ENCODE measurements around the gene ALPG.
"Not testable (repeated sequence)": the region's sequence is repeated elsewhere in the genome, so short reads cannot be mapped to it uniquely, and the experiment has no call there.

The ALPG gene

DNA sequence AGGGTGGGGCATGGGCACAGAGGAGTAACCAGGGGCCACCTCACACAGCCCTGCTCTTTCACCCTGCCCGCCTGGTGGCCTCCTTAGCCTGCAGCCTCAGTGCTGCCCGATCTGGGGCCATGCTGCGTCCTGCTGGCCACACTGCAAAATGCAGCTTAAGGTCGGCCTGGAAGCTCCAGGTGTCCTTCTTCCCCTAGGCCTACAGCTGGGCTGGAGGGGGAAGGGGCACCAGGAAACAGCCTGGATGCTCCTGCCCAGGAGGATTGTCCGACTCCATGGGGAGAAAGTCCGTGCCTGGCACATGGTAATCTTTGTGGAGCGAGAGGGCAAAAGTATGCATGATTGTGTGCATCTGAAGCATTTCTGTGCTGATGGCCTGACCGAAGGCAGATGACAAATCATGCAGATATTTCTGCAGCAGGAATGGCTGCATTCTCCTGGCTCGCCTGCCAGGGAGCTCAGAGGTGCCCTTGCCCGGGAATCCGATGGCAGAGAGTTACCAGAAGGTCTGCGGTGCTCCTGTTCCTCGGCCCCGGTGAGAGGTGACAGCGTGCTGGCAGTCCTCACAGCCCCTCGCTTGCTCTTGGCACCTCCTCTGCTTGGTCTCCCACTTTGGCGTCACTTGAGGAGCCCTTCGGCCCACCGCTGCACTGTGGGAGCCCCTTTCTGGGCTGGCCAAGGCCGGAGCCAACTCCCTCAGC is 40.9 kb upstream of the ALPG start:
- H3K4me3 ChIP-seq (ENCODE audit: low read length) = no peak overlapping the region
- DNase-seq (ENCODE audit: low read depth) = peak; percentile 43
- TF ChIP-seq, protein P1, sequence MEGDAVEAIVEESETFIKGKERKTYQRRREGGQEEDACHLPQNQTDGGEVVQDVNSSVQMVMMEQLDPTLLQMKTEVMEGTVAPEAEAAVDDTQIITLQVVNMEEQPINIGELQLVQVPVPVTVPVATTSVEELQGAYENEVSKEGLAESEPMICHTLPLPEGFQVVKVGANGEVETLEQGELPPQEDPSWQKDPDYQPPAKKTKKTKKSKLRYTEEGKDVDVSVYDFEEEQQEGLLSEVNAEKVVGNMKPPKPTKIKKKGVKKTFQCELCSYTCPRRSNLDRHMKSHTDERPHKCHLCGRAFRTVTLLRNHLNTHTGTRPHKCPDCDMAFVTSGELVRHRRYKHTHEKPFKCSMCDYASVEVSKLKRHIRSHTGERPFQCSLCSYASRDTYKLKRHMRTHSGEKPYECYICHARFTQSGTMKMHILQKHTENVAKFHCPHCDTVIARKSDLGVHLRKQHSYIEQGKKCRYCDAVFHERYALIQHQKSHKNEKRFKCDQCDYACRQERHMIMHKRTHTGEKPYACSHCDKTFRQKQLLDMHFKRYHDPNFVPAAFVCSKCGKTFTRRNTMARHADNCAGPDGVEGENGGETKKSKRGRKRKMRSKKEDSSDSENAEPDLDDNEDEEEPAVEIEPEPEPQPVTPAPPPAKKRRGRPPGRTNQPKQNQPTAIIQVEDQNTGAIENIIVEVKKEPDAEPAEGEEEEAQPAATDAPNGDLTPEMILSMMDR (IDR thresholded peaks at IDR 0.05; ENCODE audit: insufficient read depth, low read depth, low read length, missing control alignments) = peak; percentile 42

DNA sequence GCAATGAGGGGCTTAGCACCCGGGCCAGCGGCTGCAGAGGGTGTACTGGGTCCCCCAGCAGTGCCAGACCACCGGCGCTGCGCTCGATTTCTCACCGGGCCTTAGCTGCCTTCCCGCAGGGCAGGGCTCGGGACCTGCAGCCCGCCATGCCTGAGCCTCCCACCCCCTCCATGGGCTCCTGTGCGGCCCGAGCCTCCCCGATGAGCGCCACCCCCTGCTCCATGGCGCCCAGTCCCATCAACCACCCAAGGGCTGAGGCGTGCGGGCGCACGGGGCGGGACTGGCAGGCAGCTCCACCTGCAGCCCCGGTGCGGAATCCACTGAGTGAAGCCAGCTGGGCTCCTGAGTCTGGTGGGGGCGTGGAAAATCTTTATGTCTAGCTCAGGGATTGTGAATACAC is 40.2 kb upstream of the ALPG start:
- H3K4me3 ChIP-seq (ENCODE audit: low read length); DNase-seq (ENCODE audit: low read depth): not testable (repeated sequence)

DNA sequence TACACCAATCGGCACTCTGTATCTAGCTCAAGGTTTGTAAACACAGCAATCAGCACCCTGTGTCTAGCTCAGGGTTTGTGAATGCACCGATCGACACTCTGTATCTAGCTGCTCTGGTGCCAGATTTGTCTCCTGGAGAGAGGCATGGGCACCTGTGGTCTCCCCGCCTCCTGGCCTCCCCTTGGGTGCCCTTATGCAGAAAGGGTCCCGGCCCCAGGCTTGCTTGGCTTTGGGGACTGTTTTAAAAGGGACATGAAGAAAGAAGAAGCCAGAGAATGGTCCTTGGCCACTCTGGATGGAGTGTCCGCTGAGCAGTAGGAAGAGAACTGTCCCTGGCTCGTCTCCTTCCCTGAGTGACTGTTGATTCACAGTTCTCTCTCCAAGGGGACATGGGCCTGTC is 39.6 kb upstream of the ALPG start:
- no peak for DNase-seq (ENCODE audit: low read depth)
- H3K4me3 ChIP-seq (ENCODE audit: low read length) = no peak overlapping the region
- TF ChIP-seq, protein P1 (IDR thresholded peaks at IDR 0.05; ENCODE audit: insufficient read depth, low read depth, low read length, missing control alignments) = no peak

DNA sequence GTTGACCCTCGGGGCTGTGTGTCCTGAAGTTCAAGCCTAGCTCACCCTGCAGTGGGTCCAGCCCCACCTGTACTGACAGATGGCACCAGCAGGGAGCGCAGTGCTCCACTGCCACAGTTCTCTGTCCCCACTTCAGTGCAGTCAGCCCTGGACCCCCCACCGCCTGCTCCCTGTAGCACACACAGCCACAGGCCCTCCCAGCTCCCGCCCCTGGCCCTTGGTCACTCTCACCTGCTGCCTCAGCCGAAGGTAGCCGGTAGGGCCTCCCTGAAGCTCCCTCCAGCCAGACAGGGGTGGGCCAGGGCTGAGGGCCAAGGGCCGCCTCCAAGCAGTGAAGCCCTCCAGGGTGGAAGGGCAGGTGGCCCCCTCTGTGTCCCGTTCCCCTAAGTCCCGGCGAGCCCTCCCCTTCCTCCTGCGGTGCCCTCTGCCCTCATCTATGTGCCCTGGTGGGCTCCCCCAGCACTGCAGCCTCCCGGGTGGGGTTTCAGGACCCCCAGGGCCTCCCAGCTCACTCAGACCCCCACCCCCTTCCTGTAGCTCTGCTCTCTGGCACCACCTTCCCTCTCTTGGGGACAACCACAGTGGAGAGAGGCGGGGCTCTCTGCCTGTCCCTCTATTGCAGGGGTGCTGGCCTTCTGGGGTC is 38.9 kb upstream of the ALPG start:
- TF ChIP-seq, protein P1 (IDR thresholded peaks at IDR 0.05; ENCODE audit: insufficient read depth, low read depth, low read length, missing control alignments) = no peak
- no peak overlapping the region for H3K4me3 ChIP-seq (ENCODE audit: low read length)
- DNase-seq (ENCODE audit: low read depth) = no peak

DNA sequence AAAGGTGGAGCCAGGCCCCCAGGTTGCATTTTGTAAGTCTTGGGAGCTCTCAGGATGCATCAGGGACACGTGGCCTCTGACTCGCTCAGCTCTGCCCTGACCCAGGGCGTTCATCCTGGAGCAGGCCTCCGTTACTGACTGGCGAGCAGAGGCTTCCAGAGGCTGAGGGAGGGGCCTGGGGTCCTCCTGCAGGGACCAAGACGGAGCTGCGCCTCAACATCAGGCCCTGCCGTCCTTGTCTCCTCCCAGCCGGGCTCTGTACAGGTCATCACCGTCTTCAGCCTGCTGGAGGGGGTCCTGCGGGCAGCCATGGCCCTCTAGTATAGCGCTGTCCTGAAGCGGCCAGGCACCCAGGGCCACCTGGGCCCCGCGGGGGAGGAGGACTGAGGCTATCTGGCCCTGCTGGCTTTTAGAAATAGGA is 38.3 kb upstream of the ALPG start:
- H3K4me3 ChIP-seq (ENCODE audit: low read length) = no peak overlapping the region
- DNase-seq (ENCODE audit: low read depth) = peak; percentile 52
- TF ChIP-seq, protein P1 (IDR thresholded peaks at IDR 0.05; ENCODE audit: insufficient read depth, low read depth, low read length, missing control alignments) = no peak

DNA sequence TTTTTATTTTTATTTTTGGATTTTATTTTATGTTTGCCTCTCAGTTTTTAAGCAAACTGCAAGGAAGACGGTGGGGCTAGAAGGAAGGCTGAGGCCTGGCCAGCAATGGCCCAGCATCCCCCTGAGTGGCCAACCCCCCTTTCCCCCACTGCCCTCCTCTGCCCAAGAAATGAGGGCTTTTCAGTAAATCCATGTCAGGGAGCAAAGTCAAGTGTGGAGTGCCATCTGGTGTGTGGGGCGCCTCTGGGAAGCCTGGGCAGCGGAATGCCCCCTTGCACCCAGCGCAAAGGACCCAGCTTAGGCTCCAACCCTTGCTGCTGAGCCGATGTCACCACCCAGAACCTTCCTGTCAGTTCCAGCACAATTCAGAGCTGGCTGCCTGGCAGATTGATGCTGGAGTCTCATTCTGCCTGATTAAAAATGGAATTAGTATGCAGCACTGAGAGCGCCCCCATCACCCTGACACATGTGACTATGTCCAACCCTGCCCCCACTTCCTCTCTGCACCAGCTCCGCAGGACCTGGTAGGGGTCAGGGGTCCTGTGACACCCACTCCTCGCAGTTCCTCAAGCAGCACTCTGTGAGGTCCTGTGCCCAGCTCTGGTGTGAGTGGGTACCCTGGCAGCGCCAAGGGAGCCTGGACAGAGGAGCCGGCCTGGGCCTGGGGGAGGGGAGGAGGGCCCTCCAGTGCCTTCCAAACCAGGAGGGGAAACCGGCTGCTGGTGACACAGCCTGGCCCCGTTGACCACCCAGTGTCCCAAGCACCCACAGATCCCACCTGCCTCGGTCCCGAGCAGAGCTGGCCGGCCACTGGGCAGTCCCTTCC is 37.3 kb upstream of the ALPG start:
- TF ChIP-seq, protein P1 (IDR thresholded peaks at IDR 0.05; ENCODE audit: insufficient read depth, low read depth, low read length, missing control alignments) = no peak
- no peak for DNase-seq (ENCODE audit: low read depth)
- H3K4me3 ChIP-seq (ENCODE audit: low read length) = no peak overlapping the region

DNA sequence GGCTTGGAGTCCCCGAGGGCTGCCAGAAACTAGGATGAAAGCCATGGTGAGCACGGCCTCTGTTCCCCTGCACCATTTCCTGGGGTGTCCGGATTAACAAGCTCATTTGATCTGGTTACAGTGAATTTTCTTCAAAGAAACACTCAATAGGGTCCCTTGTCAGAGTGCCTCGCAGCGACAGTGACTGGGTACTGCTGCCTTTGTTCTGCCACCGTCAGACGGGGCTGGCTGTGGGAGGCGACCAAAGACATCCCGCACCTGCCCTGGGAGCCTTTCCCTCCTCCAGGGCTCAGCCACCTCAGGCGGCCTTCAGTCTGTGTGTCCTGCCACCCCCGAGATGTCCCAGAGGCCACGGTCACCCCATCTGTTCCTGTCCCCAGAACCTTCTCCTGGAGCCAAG is 36.6 kb upstream of the ALPG start:
- not testable (repeated sequence) for H3K4me3 ChIP-seq (ENCODE audit: low read length); DNase-seq (ENCODE audit: low read depth)

All from epithelial cell of esophagus (primary cell).